Measurements from ENCODE around the gene ZNF117. TPM values are rescaled to one million over a fixed set of nuclear protein-coding genes. Genes with fewer than 3 reads are reported as not detected.
"Not testable (repeated sequence)": the region's sequence is repeated elsewhere in the genome, so short reads cannot be mapped to it uniquely, and the experiment has no call there.

ZNF117 gene
- total RNA-seq: 6.1 and 16.9 TPM in 2 replicates

DNA sequence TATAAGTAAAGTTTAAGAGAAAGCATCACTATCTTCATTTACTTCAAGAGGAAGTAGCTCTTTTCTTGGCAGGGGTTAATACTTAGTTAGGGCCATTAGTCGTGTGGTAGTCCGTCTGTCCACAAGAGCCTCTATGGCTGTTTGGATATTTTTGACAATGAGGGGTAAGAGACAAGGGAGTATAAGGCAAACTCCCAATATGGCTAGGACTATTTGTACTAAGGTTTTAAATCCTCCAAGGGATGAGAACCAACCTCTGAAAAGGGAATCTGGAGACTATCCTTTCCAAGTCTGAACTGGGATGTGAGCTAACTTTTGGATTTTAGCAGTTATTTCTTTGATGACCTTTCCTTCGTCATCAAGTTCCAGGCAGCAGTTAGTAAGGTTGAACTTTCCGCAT lies at the start of gene ZNF117:
ZNF117 (minus strand) TSS at position 101 of the 400 bp plus-strand sequence.
- DNase-seq (ENCODE audit: low read depth): no peak

DNA sequence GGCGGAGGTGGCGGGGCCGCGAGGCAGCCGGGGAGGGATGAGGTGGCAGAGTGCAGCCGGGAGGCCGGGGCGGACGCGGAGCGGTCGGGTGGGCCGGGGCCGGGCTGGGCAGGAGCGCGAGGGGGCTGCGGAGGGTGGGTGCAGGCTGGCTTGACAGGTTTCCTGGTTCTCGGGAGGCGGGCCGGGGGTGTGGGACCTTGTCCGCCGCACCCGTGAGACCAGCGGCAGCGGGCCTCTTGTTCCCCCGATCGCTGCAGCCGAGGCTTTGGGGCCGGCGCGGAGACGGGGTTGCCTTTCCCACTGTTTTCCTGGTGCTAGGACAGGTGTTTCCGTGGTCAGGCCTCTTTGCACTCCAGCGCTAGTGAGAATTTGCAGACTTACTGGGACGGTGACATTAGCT lies 47.9 kb upstream of the ZNF117 start:
- DNase-seq (ENCODE audit: low read depth): peak; percentile 15

DNA sequence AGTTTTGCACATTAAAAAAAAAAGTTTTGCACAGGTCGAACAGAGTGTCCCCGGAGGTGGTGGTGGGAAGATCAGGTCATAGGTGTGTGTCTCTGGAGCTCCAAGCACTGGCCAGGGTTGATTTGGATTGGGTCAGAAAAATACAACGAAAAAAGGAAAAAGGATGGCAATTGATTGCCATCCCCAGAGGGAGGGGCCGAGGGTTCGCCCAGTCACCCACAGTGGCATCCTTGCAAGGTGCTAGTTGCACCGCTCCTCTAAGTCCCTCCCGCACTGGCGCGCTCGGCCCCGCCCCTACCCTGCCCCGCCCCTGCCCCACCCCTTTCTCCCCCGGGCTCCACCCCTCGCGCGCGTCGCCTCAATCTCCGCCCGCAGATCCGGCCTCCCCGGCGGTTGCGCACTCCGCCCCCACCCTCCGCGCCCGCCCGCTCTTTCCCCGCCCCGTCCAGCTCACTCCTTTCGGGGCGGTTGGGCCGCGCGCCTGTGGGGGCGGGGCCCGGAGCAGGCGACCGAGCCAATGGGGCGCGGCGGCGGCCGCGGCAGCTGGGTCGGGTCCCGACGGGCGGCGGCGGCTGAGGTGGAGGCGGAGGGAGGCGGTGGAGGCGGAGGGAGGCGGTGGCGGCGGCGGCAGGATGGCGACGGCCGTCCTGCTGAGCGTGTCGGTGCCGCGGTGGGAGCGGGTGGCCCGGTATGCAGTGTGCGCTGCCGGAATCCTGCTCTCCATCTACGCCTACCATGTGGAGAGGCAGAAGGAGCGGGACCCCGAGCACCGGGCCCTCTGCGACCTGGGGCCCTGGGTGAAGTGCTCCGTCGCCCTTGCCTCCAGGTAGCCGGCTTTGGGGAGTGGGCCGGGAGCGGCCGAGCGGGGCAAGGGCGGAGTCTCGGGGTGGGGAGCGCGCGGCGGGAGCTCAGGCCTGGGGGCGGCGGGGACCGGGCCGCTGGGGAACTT lies 47.2 kb upstream of the ZNF117 start:
- peak; percentile 60 for DNase-seq (ENCODE audit: low read depth)

DNA sequence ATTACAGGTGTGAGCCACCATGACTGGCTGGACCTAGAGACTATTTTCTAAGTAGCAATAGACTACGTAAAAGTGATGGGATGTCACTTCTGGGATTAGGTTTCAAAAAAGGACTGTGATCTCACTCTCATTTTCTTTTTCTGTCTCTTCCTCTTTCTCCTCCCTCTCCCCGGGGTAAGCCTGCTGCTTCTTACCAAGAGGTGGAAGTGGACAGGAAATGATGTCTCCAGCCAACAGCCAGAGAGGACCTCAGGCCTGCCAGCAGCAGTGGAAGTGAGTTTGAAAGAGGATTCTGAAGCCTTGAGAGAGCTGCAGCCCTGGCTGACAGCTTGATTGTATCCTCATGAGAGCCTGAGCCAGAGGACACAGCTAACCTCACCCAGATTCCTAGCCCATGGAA lies 45.7 kb upstream of the ZNF117 start:
- DNase-seq (ENCODE audit: low read depth): not testable (repeated sequence)

DNA sequence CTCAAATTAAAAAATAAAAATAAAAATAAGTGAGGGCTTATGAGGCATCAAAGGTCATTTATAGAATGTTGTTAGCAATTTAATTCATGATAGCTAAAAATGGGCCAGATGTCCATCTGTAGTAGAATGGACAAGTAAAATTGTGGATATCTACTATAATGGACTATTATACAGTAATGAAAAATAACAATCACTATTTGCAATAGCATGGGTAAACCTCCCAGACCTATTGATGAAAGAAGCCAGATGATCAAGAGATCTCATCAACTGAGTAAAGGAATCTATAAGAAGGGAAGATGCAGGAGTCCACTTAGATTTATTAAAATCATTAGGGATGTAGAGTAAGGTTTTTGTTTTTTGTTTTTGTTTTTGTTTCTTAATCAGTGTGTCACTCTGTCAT lies 44.6 kb upstream of the ZNF117 start:
- not testable (repeated sequence) for DNase-seq (ENCODE audit: low read depth)

DNA sequence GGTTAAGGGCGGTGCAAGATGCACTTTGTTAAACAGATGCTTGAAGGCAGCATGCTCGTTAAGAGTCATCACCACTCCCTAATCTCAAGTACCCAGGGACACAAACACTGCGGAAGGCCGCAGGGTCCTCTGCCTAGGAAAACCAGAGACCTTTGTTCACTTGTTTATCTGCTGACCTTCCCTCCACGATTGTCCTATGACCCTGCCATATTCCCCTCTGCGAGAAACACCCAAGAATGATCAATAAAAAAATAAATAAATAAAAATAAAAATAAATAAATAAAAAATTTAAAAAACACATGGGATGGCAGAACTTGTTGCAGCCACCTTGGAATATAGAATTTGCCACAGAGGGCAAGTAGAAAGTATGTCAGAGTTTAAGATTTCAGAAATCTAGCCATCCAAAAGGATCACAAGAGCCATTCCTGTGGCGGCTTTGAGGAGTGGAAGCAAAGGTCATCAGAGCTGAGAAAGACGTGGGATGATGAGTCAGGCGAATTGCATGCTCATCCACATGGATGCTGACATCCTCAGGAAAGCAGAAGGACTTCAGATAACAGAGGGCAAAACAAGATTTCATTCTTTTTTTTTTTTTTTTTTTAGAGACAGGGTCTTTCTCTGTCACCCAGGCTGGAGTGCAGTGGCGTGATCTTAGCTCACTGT lies 43.4 kb upstream of the ZNF117 start:
- peak; percentile 27 for DNase-seq (ENCODE audit: low read depth)

DNA sequence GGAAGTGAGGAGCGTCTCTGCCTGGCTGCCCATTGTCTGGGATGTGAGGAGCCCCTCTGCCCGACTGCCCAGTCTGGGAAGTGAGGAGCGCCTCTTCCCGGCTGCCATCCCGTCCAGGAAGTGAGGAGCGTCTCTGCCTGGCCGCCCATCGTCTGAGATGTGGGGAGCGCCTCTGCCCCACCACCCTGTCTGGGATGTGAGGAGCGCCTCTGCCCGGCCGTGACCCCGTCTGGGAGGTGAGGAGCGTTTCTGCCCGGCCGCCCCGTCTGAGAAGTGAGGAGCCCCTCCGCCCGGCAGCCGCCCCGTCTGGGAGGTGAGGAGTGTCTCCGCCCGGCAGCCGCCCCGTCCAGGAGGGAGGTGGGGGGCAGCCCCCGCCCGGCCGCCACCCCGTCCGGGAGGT lies 42.6 kb upstream of the ZNF117 start:
- DNase-seq (ENCODE audit: low read depth): not testable (repeated sequence)

DNA sequence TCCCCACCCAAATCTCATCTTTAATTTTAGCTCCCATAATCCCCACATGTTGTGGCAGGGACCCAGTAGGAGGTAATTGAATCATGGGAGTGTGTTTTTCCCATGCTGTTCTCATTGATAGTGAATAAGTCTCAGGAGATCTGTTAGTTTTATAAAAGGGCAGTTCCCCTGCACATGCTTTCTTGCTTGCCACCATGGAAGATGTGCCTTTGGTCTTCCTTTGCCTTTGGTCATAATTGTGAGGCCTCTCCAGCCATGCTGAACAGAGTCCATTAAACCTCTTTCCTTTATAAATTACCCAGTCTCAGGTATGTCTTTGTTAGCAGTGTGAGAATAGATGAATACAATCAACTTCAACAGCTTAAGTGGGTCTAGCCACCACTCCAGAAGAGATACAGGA lies 34.2 kb upstream of the ZNF117 start:
- DNase-seq (ENCODE audit: low read depth): not testable (repeated sequence)

DNA sequence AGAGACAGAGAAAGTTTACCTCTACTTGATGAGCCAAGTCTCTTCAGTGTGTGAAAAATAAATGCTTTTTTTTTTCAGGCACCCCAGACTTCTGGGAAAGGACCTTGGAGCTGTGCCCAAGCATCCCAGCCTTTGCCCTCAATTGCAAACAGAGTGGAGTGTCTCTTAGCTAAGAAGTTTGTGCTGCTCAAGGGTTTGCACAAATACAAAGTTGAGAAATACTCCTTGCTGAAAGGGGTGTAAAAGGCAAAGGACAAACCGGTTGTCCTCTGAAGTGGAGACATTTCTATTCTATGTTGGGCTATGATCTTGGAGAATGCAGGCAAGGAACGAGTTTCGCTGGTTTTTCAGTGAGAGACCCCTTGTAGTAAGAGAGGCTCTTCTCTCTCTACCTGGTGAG lies 30.1 kb upstream of the ZNF117 start:
- DNase-seq (ENCODE audit: low read depth): not testable (repeated sequence)

DNA sequence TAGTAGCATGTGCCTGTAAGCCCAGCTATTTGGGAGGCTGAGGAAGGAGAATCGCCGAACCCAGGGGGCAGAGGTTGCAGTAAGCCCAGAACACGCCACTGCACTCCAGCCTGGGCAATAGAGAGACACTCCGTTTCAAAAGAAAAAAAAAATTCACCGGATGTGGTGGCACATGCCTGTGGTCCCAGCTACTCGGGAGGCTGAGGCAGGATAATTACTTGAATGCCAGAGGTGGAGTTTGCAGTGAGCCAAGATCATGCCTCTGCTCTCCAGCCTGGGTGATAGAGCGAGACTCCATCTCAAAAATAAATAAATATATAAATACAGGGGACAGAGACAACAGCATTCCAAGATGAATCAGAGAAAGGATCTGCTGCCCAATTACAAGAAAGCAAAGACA lies 19.0 kb upstream of the ZNF117 start:
- DNase-seq (ENCODE audit: low read depth): not testable (repeated sequence)

DNA sequence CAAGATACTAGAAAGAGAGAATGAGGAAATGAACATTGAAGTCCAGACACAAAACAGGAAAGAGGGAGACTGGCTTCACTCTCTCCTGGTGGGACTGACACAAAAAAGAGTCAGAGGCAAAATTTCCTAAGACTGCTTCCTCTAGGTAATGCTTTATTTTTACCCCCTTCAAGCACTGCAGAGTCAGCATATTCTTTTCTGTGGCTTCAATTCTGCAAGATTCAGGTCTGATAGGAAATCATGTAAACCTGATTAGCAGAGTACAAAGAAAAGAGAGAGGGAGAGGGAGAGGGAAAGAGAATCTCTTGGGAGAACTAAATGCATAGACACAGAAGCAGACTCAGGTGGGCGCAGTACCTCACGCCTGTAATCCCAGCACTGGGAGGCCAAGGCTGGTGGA lies 18.6 kb upstream of the ZNF117 start:
- DNase-seq (ENCODE audit: low read depth): not testable (repeated sequence)

DNA sequence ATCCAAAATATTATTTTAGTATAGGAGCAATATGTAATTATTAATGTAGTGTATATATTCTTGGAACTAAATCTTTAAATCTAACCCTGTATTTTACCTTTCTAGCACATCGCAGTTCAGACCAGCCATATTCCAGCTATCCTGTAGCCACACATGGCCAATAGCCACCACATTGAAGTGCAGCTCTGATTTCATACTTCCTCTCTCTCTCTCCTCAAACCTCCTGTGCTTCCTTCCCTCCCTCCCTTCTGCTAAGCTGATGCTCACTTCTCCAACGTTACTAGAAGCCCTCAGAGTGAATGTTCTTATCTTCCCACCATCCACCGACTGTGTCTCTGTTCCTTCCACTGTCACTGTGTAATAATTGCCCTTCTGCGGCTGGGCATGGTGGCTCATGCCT lies 16.2 kb upstream of the ZNF117 start:
- not testable (repeated sequence) for DNase-seq (ENCODE audit: low read depth)

DNA sequence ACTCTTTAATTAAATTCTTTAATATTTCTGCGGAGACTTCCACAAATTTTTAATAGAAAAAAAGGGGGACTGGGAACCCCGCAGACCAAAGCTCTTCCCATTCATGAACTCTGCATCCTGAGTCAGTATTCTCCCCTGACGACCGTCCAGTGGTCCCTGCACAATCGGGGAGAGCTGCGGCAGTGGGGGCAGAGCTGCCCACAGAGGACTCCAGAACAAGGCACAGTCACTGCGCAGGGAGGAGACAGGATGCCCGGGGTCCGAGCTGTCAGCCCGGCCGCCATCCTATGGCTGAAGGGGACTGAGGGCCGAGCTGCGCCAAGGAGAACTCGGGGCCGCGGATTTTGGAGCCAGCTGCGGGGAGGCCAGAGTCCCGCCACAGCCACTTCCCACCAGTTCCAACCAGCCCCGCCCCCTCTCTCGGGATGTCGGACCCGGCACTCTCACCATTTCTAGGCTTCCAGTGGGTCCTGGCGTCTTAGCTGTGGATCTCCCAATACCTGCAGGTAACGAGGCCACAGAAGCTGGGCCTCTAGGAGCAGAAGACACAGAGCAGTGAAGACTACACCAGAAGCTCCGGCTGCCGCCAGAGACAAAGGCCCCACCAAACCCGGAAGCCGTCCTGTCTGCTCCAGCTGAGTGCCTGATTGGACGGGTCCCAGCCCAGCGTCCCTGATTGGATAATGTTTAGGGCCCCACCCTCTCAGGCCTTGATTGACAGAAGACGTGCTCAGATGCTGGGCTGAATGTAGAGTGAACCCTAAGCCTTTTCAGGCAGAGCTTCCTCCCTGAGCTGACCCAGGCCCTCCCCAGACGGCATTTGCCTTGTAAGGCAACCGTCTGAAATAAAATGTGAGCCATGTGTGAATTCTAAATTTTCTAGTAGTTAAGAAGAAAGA lies 15.5 kb upstream of the ZNF117 start, which contains the start of gene ERV3-1:
ERV3-1 (minus strand) TSS at position 594 of the 899 bp plus-strand sequence. CDS start 13,661 bp downstream, outside the sequence.
- peak; percentile 90 for DNase-seq (ENCODE audit: low read depth)

DNA sequence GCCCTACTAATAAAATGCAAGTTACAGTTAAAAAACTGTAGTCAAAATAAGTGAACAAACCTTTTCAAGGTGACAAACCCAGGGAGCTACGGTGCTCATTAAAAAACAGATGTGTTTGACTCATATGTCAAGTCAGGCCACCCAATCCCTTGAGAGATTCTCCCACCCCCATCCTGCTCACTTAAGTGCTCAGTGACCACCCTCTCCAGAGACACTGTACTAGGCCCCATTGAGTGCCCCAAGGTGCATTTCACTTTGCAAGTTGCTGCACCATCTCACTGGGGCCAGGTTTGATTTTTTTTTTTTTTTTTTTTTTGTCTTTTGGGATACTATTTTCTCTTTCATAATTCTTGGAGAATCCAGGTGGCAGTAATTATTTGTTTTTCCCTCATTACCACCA lies 13.7 kb upstream of the ZNF117 start:
- DNase-seq (ENCODE audit: low read depth): no peak

DNA sequence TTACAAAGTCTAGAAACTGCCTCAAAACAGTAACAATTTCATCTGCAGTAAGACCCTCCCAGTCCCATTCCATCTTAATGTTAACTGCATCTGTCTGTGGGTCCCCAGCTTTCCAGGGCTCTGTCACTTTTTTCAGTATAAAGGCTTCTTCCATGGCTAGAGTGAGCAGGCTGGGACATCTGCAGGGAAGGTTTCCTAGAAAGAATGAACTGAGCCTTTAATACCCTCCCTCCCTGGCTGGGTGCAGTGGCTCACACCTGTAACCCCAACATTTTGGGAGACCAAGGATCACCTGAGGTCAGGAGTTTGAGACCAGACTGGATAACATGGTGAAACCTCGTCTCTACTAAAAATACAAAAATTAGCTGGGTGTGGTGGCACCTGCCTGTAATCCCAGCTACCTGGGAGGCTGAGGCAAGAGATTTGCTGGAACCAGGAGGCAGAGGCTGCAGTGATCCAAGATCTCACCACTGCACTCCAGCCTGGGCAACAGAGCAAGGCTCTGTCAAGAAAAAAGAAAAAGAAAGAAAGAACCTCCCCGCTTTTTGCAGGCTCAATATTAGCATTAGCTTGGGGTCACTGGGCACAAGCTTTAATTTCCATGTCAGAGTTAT lies 12.2 kb upstream of the ZNF117 start:
- DNase-seq (ENCODE audit: low read depth): no peak

DNA sequence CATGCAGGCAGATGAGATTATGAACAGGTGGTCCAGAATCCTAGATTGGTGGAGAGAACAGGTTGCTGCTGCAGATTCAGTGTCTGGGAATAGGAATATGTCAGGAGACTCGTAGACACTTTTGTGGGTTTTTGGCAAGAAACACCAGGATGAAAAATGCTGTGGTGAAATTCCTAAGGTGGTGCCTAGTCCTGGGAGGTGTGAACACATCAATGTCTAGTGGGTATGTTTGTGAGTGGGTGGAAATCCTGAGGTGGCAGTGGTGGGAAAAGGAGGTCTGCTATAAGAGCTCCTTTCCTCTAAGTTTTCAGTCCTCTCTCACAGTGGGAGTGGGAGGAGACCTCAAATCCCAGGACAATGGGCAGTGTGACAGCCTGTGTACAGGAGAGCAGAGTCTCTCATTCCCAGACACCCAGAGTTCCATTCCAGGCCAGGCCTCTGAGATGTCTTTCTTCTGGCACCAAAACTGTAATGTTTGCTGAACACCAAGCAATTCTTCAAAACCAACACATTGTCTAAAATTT lies 10.5 kb upstream of the ZNF117 start:
- DNase-seq (ENCODE audit: low read depth): no peak

DNA sequence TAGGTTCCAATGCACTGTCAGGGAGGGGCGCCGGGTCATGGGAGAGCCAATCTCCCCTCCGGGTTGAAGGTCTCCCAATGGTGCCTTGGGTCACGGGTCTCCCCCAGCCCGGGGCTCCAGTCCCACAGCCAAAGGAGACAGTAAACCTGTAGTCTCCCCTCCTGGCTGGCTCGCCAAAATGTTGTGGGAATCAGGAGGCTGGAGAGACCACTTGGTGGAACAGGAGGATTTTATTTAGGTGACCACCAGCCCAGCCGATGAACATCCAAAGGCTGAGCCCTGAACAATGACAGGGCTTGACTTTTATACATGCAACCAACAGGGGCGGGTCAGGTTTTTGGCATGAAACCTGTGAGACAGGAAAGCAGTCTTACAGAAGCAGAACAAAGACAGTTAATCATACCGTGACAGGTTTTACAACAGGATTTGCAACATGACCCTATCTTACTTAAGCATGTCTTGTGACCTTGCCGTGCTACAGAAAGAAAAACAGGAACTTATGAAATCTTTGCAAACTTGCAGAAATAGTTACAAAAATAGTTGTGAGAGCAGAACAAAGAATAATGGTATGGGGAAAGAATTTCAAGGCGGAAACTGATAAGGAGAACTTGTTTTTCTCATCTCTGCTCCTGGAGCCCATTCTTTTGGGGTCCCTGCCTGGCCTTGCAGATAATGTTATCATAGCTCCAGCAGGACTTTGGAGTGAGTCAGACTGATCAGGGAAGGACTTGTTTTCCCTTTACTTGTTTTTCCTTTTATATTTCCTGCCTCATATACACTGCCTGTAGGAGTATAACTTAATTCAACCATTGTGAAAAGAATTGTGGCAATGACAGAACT lies 8.5 kb upstream of the ZNF117 start:
- no peak for DNase-seq (ENCODE audit: low read depth)

DNA sequence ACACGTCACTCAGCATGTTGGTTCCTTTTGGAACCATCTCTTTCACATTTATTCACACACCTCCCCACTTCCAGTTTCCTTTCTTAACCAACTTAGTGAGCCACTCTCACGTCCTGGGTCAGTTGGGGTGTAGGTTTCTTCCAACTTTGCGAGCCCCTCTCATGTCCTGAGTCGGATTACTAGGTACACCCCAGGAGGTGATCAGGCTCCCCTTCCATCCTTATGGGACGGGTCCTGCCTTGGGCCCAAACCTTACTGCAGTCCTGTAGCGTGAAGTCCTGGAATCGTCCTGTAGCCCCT lies 8.0 kb upstream of the ZNF117 start:
- no peak for DNase-seq (ENCODE audit: low read depth)

DNA sequence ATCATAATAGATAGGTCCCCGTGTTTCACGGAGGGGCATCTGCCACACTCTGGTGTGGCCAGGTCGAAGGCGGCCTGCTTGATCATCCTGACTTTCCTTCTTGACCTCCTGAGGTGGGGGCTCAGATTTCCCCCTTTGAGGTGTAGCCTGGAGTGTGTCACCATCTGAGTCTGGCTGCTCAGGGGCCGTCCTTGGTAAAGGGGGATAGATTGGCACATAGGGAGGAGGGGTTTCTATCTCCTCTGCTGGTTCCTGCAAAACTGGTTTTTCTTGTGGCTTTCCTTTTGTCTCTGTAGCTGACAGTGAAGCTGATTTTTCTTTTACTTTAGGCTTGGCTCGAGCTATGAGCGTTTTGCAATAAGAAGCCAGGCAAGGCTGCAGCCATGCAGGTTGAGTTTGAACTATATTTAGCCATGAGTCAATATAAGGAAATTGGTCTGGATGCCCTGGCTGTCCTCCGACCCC lies 7.1 kb upstream of the ZNF117 start:
- no peak for DNase-seq (ENCODE audit: low read depth)

All from renal cortical epithelial cell (primary cell).